ENCODE results near the gene CCDC158. TPM values are rescaled to one million over a fixed set of nuclear protein-coding genes. Genes with fewer than 3 reads are reported as not detected.
A peak's percentile ranks its signal among the peaks of the same experiment; 100 is the strongest.

Gene CCDC158
- total and polyA plus RNA-seq, 4 donors = 0.04 to 0.37 (median 0.14) TPM

- Histone ChIP-seq H3K9ac (ENCODE audit: insufficient read depth in 1 of 2, low read length in 2 of 2) (no peak overlapping the region), H3K9me3 (ENCODE audit: control insufficient read depth in 4 of 4, insufficient read depth in 3 of 4, low read length in 3 of 4) (peaks cover 0 to 2% (median 0%) of the 10 kb centered on the region in 4 donors), H3K4me3 (no peak overlapping the region), H3K27me3 (ENCODE audit: control insufficient read depth in 3 of 3, insufficient read depth in 3 of 3, low read length in 2 of 3) (no peaks in the 10 kb centered on the region), H3K4me1 (ENCODE audit: control insufficient read depth in 5 of 5, insufficient read depth in 5 of 5, low read length in 5 of 5) (peaks cover 0 to 5% (median 0%) of the 10 kb centered on the region in 5 donors), H3K36me3 (ENCODE audit: control insufficient read depth in 4 of 4, insufficient read depth in 4 of 4, low read length in 4 of 4) (no peaks in the 10 kb centered on the region), H3K27ac (ENCODE audit: low read depth in 1 of 2, low read length in 1 of 2) (no peak overlapping the region)
- DNase-seq = no peak
- ATAC-seq (ENCODE audit: insufficient read depth, low FRiP score) = no peak
- WGBS, 2 donors = 78 to 98% methylated on average over 1 of the region's 1 CpG
- no peak for TF ChIP-seq CTCF (IDR thresholded peaks at IDR 0.05; ENCODE audit: control extremely low read depth, extremely low read depth)
Measured at GRCh38 chr4:76375703-76376102, 45.2 kb downstream of the CCDC158 start.

GRCh38 chr4:76374798-76375197, 46.1 kb downstream of the CCDC158 start:
- no peak for TF ChIP-seq CTCF (IDR thresholded peaks at IDR 0.05; ENCODE audit: control extremely low read depth, extremely low read depth)
- H3K4me3 ChIP-seq = no peak overlapping the region
- H3K9me3 ChIP-seq (ENCODE audit: control insufficient read depth in 4 of 4, insufficient read depth in 3 of 4, low read length in 3 of 4) = no peaks in the 10 kb centered on the region
- no peaks in the 10 kb centered on the region for H3K27me3 ChIP-seq (ENCODE audit: control insufficient read depth in 3 of 3, insufficient read depth in 3 of 3, low read length in 2 of 3)
- WGBS, 2 donors = 3 to 7% methylated on average over 1 of the region's 1 CpG
- H3K4me1 ChIP-seq (ENCODE audit: control insufficient read depth in 5 of 5, insufficient read depth in 5 of 5, low read length in 5 of 5) = peaks cover 0 to 5% (median 0%) of the 10 kb centered on the region in 5 donors
- ATAC-seq (ENCODE audit: insufficient read depth, low FRiP score) (no peak), DNase-seq (no peak)
- no peaks in the 10 kb centered on the region for H3K36me3 ChIP-seq (ENCODE audit: control insufficient read depth in 4 of 4, insufficient read depth in 4 of 4, low read length in 4 of 4)
- H3K9ac ChIP-seq (ENCODE audit: insufficient read depth in 1 of 2, low read length in 2 of 2) = no peak overlapping the region
- H3K27ac ChIP-seq (ENCODE audit: low read depth in 1 of 2, low read length in 1 of 2) = no peak overlapping the region

- H3K9ac ChIP-seq (ENCODE audit: insufficient read depth in 1 of 2, low read length in 2 of 2) = no peak overlapping the region
- peaks cover 0 to 5% (median 0%) of the 10 kb centered on the region in 5 donors for H3K4me1 ChIP-seq (ENCODE audit: control insufficient read depth in 5 of 5, insufficient read depth in 5 of 5, low read length in 5 of 5)
- H3K36me3 ChIP-seq (ENCODE audit: control insufficient read depth in 4 of 4, insufficient read depth in 4 of 4, low read length in 4 of 4) = no peaks in the 10 kb centered on the region
- no peak overlapping the region for H3K4me3 ChIP-seq
- no peak for ATAC-seq (ENCODE audit: insufficient read depth, low FRiP score)
- no peaks in the 10 kb centered on the region for H3K27me3 ChIP-seq (ENCODE audit: control insufficient read depth in 3 of 3, insufficient read depth in 3 of 3, low read length in 2 of 3)
- H3K9me3 ChIP-seq (ENCODE audit: control insufficient read depth in 4 of 4, insufficient read depth in 3 of 4, low read length in 3 of 4) = no peaks in the 10 kb centered on the region
- no peak for DNase-seq
- H3K27ac ChIP-seq (ENCODE audit: low read depth in 1 of 2, low read length in 1 of 2) = no peak overlapping the region
- no peak for TF ChIP-seq CTCF (IDR thresholded peaks at IDR 0.05; ENCODE audit: control extremely low read depth, extremely low read depth)
- WGBS, 2 donors = 48 to 61% methylated on average over 6 of the region's 6 CpGs
Measured at GRCh38 chr4:76373919-76374552, 46.9 kb downstream of the CCDC158 start.

- Histone ChIP-seq H3K36me3 (ENCODE audit: control insufficient read depth in 4 of 4, insufficient read depth in 4 of 4, low read length in 4 of 4) (no peaks in the 10 kb centered on the region), H3K4me1 (ENCODE audit: control insufficient read depth in 5 of 5, insufficient read depth in 5 of 5, low read length in 5 of 5) (no peaks in the 10 kb centered on the region), H3K9ac (ENCODE audit: insufficient read depth in 1 of 2, low read length in 2 of 2) (no peak overlapping the region), H3K27me3 (ENCODE audit: control insufficient read depth in 3 of 3, insufficient read depth in 3 of 3, low read length in 2 of 3) (no peaks in the 10 kb centered on the region), H3K27ac (ENCODE audit: low read depth in 1 of 2, low read length in 1 of 2) (no peak overlapping the region), H3K9me3 (ENCODE audit: control insufficient read depth in 4 of 4, insufficient read depth in 3 of 4, low read length in 3 of 4) (peaks cover 0 to 3% (median 0%) of the 10 kb centered on the region in 4 donors), H3K4me3 (no peak overlapping the region)
- peak in 1 of 3 donors; percentile 7 for DNase-seq
- 71 to 85% methylated on average over 4 of the region's 4 CpGs for WGBS, 2 donors
- no peak for ATAC-seq (ENCODE audit: insufficient read depth, low FRiP score)
- TF ChIP-seq CTCF (IDR thresholded peaks at IDR 0.05; ENCODE audit: control extremely low read depth, extremely low read depth) = no peak
Measured at GRCh38 chr4:76366737-76367136, 54.2 kb downstream of the CCDC158 start.

Data from lung (tissue), 12 donors.